Fibroblast of villous mesenchyme (primary cell): ENCODE measurements around the gene ECM2. TPM values are rescaled to one million over a fixed set of nuclear protein-coding genes. Genes with fewer than 3 reads are reported as not detected.
A peak's percentile ranks its signal among the peaks of the same experiment; 100 is the strongest.

Experiments
- DNase-seq: peaks from one replicate; pipeline ENCODE4 v3.0.0-alpha.2; 2010; ENCODE audit warnings: low read depth
- H3K4me3 ChIP-seq: 2 replicates; pipeline ENCODE4 v1.5.1; 2011; ENCODE audit warnings: low read depth, mild to moderate bottlenecking, low read length
- small RNA-seq: library from RNA; depleted of rRNA; stranded (forward); fragments of <200 nt; gene quantifications from one replicate; pipeline ENCODE3, GENCODE V24; 2012
- total RNA-seq: library from RNA; depleted of rRNA; stranded (reverse); fragments of >200 nt; gene quantifications from 2 replicates; pipeline ENCODE4 v1.2.3, GENCODE V29; 2012
- TF ChIP-seq, protein P1 (sequence below): IDR thresholded peaks from 2 replicates; pipeline ENCODE4 v1.5.1; 2012; ENCODE audit warnings: low read depth, mild to moderate bottlenecking, low read length; ENCODE audit not compliant: insufficient read depth

Gene ECM2
- total RNA-seq, 1 donor = 2.6 TPM

DNA sequence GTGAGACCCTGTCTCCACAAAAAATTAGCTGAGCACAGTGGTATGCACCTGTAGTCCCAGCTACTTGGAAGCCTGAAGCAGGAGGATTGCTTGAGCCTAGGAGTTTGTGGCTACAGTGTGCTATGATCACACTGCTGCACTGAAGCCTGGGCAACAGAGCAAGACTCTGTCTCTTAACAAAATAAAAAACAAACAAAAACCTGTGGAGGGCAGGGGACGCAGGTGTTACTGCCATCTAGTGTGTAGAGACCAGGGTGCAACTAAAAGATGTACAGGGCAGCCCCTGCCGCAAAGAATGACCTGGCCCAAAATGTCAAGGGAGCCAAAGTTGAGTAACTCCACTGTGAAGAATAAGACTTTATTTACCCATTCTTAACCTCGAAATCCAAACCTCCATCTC is 80.6 kb downstream of the ECM2 start:
- H3K4me3 ChIP-seq = no peak overlapping the region
- TF ChIP-seq, protein P1, sequence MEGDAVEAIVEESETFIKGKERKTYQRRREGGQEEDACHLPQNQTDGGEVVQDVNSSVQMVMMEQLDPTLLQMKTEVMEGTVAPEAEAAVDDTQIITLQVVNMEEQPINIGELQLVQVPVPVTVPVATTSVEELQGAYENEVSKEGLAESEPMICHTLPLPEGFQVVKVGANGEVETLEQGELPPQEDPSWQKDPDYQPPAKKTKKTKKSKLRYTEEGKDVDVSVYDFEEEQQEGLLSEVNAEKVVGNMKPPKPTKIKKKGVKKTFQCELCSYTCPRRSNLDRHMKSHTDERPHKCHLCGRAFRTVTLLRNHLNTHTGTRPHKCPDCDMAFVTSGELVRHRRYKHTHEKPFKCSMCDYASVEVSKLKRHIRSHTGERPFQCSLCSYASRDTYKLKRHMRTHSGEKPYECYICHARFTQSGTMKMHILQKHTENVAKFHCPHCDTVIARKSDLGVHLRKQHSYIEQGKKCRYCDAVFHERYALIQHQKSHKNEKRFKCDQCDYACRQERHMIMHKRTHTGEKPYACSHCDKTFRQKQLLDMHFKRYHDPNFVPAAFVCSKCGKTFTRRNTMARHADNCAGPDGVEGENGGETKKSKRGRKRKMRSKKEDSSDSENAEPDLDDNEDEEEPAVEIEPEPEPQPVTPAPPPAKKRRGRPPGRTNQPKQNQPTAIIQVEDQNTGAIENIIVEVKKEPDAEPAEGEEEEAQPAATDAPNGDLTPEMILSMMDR = peak; percentile 8
- no peak for DNase-seq

GRCh38 chr9:92446536-92446935 is 89.3 kb downstream of the ECM2 start:
- TF ChIP-seq, protein P1 = no peak
- no peak for DNase-seq
- no peak overlapping the region for H3K4me3 ChIP-seq

Small RNA genes within 50 kb of the gene (small RNA-seq; reads per million reads assigned to genes)
- not detected for gene AL157827.1
- not detected for gene MIR4670

Other genes starting within 250 kb of the ECM2 start
- 377 and 457 TPM in 2 replicates for gene IARS1, start 242.3 kb downstream of the ECM2 start, total RNA-seq
- gene NOL8, start 210.6 kb downstream of the ECM2 start, total RNA-seq = 24.2 and 25.4 TPM in 2 replicates
- 2.2 and 2.6 TPM in 2 replicates for gene CENPP, start 210.0 kb downstream of the ECM2 start, total RNA-seq
- not detected in 2 replicates for gene OGN, start 131.4 kb downstream of the ECM2 start, total RNA-seq
- not detected in 2 replicates for gene OMD, start 111.5 kb downstream of the ECM2 start, total RNA-seq
- gene ASPN, start 53.5 kb downstream of the ECM2 start, total RNA-seq = 1.6 and 3.9 TPM in 2 replicates
- 10.4 and 10.6 TPM in 2 replicates for gene IPPK, start 134.1 kb upstream of the ECM2 start, total RNA-seq
- gene BICD2, start 228.8 kb upstream of the ECM2 start, total RNA-seq = 37.4 and 40.6 TPM in 2 replicates